ENCODE data around the gene IFFO2.

IFFO2 gene

DNA sequence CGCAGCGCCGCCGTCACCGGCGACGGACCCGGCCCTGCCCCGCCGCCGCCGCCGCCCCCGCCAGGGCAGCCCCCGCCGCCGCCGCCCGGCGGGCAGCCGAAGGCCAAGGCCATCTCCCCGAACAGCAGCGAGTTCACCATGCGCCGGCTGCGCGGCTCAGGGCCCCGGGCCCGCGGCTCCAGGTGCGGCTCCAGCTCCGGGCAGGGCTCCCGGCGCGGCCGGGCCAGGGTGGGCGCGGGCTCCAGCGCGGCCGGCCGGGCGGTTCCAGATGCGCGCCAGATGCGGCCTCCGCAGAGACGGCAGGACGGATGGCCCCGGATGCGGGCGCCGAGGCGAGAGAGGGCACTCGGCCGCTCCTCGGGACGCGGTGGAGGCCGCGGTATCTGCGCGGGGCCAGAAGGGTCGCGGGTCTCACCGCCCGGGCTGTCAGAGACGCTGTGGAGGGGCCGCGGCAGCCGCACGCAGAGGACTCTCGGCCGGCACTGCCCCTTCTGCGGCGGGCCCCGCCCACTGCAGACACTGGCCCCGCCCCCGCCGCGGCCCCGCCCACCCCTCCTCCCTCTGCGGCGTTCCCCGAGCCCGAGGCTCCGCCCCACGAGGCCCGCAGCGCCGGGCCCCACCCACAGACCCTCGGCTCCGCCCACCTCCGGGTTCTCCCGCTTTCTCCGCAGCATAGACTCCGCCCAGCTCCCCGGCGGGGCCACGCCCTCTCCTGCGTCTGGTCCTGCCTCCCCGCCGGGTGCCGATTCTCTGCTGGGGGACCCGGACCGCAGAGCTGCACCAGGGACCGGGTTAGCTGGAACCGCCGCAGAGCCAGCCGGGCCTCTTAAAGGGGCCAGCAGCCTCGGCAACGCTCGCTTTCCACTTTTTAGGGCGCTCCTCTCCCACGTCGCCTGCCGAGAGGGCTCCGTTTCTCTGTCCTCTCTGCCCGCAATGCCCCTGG is at the start of gene IFFO2:
IFFO2 (minus strand) TSS at position 484 of the 943 bp plus-strand sequence; CDS start at position 140, 344 bp downstream.
- no peak for TF ChIP-seq MAX (IDR thresholded peaks at IDR 0.05)
- peak; percentile 53; the same call in 1 of the 2 replicates for TF ChIP-seq ZBTB7A (IDR thresholded peaks at IDR 0.05; ENCODE audit: low read depth)
- peak; percentile 51; the same call in 1 of the 2 replicates for TF ChIP-seq TAF1 (IDR thresholded peaks at IDR 0.05; ENCODE audit: low read depth)

GRCh38 chr1:19006000-19006399 is 49.5 kb upstream of the IFFO2 start:
- no peak for TF ChIP-seq CEBPB (IDR thresholded peaks at IDR 0.05)
- TF ChIP-seq, protein P1, sequence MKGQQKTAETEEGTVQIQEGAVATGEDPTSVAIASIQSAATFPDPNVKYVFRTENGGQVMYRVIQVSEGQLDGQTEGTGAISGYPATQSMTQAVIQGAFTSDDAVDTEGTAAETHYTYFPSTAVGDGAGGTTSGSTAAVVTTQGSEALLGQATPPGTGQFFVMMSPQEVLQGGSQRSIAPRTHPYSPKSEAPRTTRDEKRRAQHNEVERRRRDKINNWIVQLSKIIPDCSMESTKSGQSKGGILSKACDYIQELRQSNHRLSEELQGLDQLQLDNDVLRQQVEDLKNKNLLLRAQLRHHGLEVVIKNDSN (IDR thresholded peaks at IDR 0.05) = peak; percentile 19; the same call in 1 of the 2 replicates

GRCh38 chr1:19003371-19004290 is 47.2 kb upstream of the IFFO2 start:
- TF ChIP-seq RAD21 (IDR thresholded peaks at IDR 0.05; ENCODE audit: low read depth) = no peak
- no peak for TF ChIP-seq FOXM1 (IDR thresholded peaks at IDR 0.05; ENCODE audit: borderline replicate concordance, low read depth)
- TF ChIP-seq, protein P1 (IDR thresholded peaks at IDR 0.05) = no peak
- TF ChIP-seq YY1 (IDR thresholded peaks at IDR 0.05; ENCODE audit: low read depth) = no peak
- no peak for TF ChIP-seq MAX (IDR thresholded peaks at IDR 0.05)

DNA sequence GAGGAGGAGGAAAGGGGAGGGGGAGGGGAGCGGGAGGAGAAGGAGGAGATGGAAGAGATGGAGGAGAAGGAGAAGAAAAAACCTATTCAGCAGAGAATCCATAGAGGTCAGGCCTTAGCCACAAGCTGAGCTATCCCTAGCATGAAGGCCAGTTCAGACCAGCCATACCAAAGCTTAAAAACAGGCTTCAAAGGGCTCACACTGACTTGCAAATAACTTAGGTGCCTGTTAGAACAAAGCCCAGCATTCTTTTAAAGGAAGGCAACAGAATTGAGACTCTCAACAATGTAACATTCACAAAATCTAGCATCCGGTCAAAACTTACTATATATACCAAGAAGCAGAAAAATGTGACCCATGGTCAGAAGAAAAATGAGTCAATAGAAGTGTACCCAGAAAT is 43.6 kb upstream of the IFFO2 start:
- TF ChIP-seq, protein P2, sequence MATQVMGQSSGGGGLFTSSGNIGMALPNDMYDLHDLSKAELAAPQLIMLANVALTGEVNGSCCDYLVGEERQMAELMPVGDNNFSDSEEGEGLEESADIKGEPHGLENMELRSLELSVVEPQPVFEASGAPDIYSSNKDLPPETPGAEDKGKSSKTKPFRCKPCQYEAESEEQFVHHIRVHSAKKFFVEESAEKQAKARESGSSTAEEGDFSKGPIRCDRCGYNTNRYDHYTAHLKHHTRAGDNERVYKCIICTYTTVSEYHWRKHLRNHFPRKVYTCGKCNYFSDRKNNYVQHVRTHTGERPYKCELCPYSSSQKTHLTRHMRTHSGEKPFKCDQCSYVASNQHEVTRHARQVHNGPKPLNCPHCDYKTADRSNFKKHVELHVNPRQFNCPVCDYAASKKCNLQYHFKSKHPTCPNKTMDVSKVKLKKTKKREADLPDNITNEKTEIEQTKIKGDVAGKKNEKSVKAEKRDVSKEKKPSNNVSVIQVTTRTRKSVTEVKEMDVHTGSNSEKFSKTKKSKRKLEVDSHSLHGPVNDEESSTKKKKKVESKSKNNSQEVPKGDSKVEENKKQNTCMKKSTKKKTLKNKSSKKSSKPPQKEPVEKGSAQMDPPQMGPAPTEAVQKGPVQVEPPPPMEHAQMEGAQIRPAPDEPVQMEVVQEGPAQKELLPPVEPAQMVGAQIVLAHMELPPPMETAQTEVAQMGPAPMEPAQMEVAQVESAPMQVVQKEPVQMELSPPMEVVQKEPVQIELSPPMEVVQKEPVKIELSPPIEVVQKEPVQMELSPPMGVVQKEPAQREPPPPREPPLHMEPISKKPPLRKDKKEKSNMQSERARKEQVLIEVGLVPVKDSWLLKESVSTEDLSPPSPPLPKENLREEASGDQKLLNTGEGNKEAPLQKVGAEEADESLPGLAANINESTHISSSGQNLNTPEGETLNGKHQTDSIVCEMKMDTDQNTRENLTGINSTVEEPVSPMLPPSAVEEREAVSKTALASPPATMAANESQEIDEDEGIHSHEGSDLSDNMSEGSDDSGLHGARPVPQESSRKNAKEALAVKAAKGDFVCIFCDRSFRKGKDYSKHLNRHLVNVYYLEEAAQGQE (IDR thresholded peaks at IDR 0.05; ENCODE audit: low read depth) = no peak
- TF ChIP-seq ZBTB7A (IDR thresholded peaks at IDR 0.05; ENCODE audit: low read depth) = no peak
- TF ChIP-seq, protein P1 (IDR thresholded peaks at IDR 0.05) = no peak
- no peak for TF ChIP-seq EGR1 (IDR thresholded peaks at IDR 0.05)
- no peak for TF ChIP-seq TEAD4 (IDR thresholded peaks at IDR 0.05)
- no peak for TF ChIP-seq NFIC (IDR thresholded peaks at IDR 0.05)
- TF ChIP-seq EP300 (IDR thresholded peaks at IDR 0.05; ENCODE audit: borderline replicate concordance) = no peak
- TF ChIP-seq CREB1 (IDR thresholded peaks at IDR 0.05; ENCODE audit: low read depth) = no peak
- no peak for TF ChIP-seq TAF1 (IDR thresholded peaks at IDR 0.05; ENCODE audit: low read depth)

DNA sequence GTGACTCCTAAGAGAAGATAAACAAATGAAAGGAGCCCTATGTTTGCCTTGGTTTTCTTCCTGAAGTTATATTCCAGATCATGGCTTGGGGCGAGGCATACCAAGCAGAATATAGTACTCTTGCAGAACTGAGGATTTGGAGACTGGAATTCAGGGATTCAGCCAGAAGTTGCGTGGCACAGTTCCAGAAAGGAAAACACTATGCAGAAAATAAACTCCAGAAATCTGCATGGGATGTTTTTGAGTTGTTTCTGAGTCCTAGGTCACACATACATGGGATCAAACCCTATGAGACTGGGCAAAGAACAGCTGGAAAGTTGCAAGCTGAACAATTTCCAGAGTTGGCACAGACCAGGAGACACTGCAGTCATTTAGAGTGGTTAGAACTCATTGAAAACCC is 42.9 kb upstream of the IFFO2 start:
- TF ChIP-seq, protein P2 (IDR thresholded peaks at IDR 0.05; ENCODE audit: low read depth) = no peak
- no peak for TF ChIP-seq TEAD4 (IDR thresholded peaks at IDR 0.05)
- no peak for TF ChIP-seq EGR1 (IDR thresholded peaks at IDR 0.05)
- TF ChIP-seq TAF1 (IDR thresholded peaks at IDR 0.05; ENCODE audit: low read depth) = no peak
- TF ChIP-seq, protein P1 (IDR thresholded peaks at IDR 0.05) = no peak
- no peak for TF ChIP-seq NFIC (IDR thresholded peaks at IDR 0.05)
- no peak for TF ChIP-seq RAD21 (IDR thresholded peaks at IDR 0.05; ENCODE audit: low read depth)
- TF ChIP-seq TCF12 (IDR thresholded peaks at IDR 0.05; ENCODE audit: low read depth) = no peak

Data from Ishikawa (cell line).